Mesothelial cell of epicardium (in vitro differentiated cells): ENCODE measurements around the gene OR2T8. TPM values are rescaled to one million over a fixed set of nuclear protein-coding genes. Genes with fewer than 3 reads are reported as not detected.

Experiments used
- DNase-seq, 2 experiments: peaks; one replicate each; pipeline ENCODE4 v3.0.0; 2021; ENCODE audit warnings: low spot score in 2 of 2; ENCODE audit not compliant: unreplicated experiment in 2 of 2
- H3K27ac Mint-ChIP-seq: 2 replicates; pipeline ENCODE4 v1.8.0; 2021; ENCODE audit warnings: mixed read lengths
- H3K27me3 Mint-ChIP-seq: 2 replicates; pipeline ENCODE4 v1.8.0; 2021; ENCODE audit warnings: low read depth, mixed read lengths
- H3K36me3 Mint-ChIP-seq: 2 replicates; pipeline ENCODE4 v1.8.0; 2021; ENCODE audit warnings: mixed read lengths
- H3K4me1 Mint-ChIP-seq: 2 replicates; pipeline ENCODE4 v1.8.0; 2021; ENCODE audit warnings: mixed read lengths
- H3K4me3 Mint-ChIP-seq: 2 replicates; pipeline ENCODE4 v1.8.0; 2021; ENCODE audit warnings: mild to moderate bottlenecking, moderate library complexity, mixed read lengths
- H3K9me3 Mint-ChIP-seq: 2 replicates; pipeline ENCODE4 v1.8.0; 2021; ENCODE audit warnings: mixed read lengths
- CTCF ChIP-seq: fragments of 200-600 bp; sonication (generic); IDR thresholded peaks from one replicate; pipeline ENCODE4 v1.5.0; 2021; ENCODE audit warnings: antibody characterized with exemption; ENCODE audit not compliant: unreplicated experiment
- total RNA-seq: library from RNA; stranded (reverse); gene quantifications from 3 replicates; pipeline ENCODE4 v1.2.1, GENCODE V29; 2021

Gene OR2T8
- total RNA-seq, 1 donor from 2014 or later: not detected

- peaks cover 47% of the 10 kb centered on the region for H3K9me3 Mint-ChIP-seq
- H3K4me3 Mint-ChIP-seq: no peak overlapping the region
- no peaks in the 10 kb centered on the region for H3K36me3 Mint-ChIP-seq
- no peak overlapping the region for H3K27ac Mint-ChIP-seq
- no peaks in the 10 kb centered on the region for H3K4me1 Mint-ChIP-seq
- TF ChIP-seq CTCF: no peak
- DNase-seq: no peak
- H3K27me3 Mint-ChIP-seq: no peaks in the 10 kb centered on the region
Observed at GRCh38 chr1:247914941-247915662, 5.0 kb upstream of the OR2T8 start.

DNA sequence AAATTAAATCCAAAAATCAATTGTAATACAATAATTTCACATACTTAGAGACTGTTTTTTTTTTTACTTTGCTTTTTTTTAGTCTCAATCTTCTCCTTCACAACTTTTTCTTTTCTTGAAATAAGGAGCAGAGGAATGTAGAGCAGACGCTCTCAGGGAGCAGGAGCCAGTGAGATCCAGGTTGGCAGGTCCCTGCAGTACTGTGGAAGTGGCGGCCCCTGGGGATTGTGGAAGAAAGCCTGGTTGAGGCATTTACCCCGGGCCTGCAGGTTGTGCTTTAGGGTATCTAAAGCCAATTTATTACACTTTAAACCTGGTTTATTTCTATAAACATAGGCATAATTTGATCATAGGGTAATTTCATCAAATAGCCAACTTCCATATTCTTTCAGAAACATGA is 3.9 kb downstream of the OR2T8 start:
- no peak for DNase-seq
- Mint-ChIP-seq H3K9me3 (peaks cover 11% of the 10 kb centered on the region), H3K27ac (no peak overlapping the region), H3K4me3 (no peak overlapping the region), H3K36me3 (no peaks in the 10 kb centered on the region), H3K4me1 (no peaks in the 10 kb centered on the region), H3K27me3 (no peaks in the 10 kb centered on the region)
- TF ChIP-seq CTCF: no peak

- H3K27ac Mint-ChIP-seq: no peak within 1 kb of the TSS
Observed at GRCh38 chr1:247924868-247925267, 4.8 kb downstream of the OR2T8 start, which contains the start of gene OR2AJ1. Gene OR2AJ1, plus strand, starts transcription at chr1:247924889. Its CDS starts 8,880 bp downstream, at chr1:247933769.

GRCh38 chr1:247933989-247934388 is 13.9 kb downstream of the OR2T8 start:
- Mint-ChIP-seq H3K27ac (no peak overlapping the region), H3K9me3 (peaks cover 22% of the 10 kb centered on the region), H3K27me3 (no peaks in the 10 kb centered on the region), H3K4me3 (no peak overlapping the region), H3K4me1 (no peaks in the 10 kb centered on the region), H3K36me3 (no peaks in the 10 kb centered on the region)
- no peak for TF ChIP-seq CTCF
- DNase-seq: no peak

More at GRCh38 chr1:247924868-247925267, 4.8 kb downstream of the OR2T8 start, which contains the start of gene OR2AJ1:
- Mint-ChIP-seq H3K4me3 (no peak within 1 kb of the TSS), H3K36me3 (no peaks in the 10 kb centered on the region), H3K27me3 (no peaks in the 10 kb centered on the region), H3K4me1 (no peaks in the 10 kb centered on the region), H3K9me3 (peaks cover 12% of the 10 kb centered on the region)
- DNase-seq: no peak
- TF ChIP-seq CTCF: no peak

DNA sequence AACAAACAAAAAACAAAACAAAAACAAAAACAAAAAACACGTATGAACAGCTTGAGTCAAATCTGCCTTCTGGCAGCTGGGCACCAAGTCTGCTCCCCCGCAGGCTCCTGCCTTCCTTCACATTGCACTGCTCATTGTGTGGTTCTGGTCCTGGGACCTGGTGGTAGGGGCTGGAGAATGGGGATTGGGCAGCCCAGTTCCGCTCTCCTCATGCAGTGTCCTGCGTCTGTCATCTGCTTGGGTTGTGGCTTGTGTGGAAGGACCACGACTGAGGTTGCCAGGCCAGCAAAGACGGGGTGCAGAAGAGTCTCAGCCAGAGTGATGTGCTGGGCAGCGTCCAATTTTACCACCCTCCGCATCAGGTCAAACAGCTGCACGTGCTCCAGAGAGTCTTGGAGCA is 15.7 kb downstream of the OR2T8 start:
- no peaks in the 10 kb centered on the region for H3K27me3 Mint-ChIP-seq
- H3K36me3 Mint-ChIP-seq: no peaks in the 10 kb centered on the region
- no peaks in the 10 kb centered on the region for H3K4me1 Mint-ChIP-seq
- H3K9me3 Mint-ChIP-seq: peaks cover 17% of the 10 kb centered on the region
- no peak for DNase-seq
- TF ChIP-seq CTCF: no peak
- no peak overlapping the region for H3K27ac Mint-ChIP-seq
- no peak overlapping the region for H3K4me3 Mint-ChIP-seq
